MM.1S (cell line): ENCODE measurements around the gene ADCY4.

Source experiments
- EZH2 ChIP-seq: fragments of 300-600 bp; sonication (generic); optimal IDR thresholded peaks from 2 replicates; pipeline ENCODE3; 2017; ENCODE audit warnings: low read depth, mild to moderate bottlenecking, antibody characterized with exemption, low read length, mixed read lengths
- TF ChIP-seq, protein P1 (sequence below): fragments of 300-600 bp; sonication (generic); IDR thresholded peaks from 2 replicates; pipeline ENCODE4 v1.5.1; 2016; ENCODE audit warnings: antibody characterized with exemption, low read length, mixed read lengths

GRCh38 chr14:24337824-24338175, 2.9 kb upstream of the ADCY4 start:
- TF ChIP-seq, protein P1, sequence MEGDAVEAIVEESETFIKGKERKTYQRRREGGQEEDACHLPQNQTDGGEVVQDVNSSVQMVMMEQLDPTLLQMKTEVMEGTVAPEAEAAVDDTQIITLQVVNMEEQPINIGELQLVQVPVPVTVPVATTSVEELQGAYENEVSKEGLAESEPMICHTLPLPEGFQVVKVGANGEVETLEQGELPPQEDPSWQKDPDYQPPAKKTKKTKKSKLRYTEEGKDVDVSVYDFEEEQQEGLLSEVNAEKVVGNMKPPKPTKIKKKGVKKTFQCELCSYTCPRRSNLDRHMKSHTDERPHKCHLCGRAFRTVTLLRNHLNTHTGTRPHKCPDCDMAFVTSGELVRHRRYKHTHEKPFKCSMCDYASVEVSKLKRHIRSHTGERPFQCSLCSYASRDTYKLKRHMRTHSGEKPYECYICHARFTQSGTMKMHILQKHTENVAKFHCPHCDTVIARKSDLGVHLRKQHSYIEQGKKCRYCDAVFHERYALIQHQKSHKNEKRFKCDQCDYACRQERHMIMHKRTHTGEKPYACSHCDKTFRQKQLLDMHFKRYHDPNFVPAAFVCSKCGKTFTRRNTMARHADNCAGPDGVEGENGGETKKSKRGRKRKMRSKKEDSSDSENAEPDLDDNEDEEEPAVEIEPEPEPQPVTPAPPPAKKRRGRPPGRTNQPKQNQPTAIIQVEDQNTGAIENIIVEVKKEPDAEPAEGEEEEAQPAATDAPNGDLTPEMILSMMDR = no peak
- no peak for TF ChIP-seq EZH2
